SK-N-SH (cell line): ENCODE measurements around the gene MRFAP1.

Source experiments
- CHD2 ChIP-seq: fragments of 150-350 bp; IDR thresholded peaks from 2 replicates; pipeline ENCODE4 v1.6.1; 2018; ENCODE audit warnings: low read length; ENCODE audit not compliant: partially characterized antibody
- CTCF ChIP-seq: fragments of 200-600 bp; sonication (generic); IDR thresholded peaks from 2 replicates; pipeline ENCODE4 v1.6.1; 2017; ENCODE audit warnings: antibody characterized with exemption, mild to moderate bottlenecking, moderate library complexity
- EP300 ChIP-seq, 2 experiments: IDR thresholded peaks; 2 replicates each; pipeline versions ENCODE4 v1.4.0 to v1.6.1; 2012; ENCODE audit warnings: borderline replicate concordance in 1 of 2, low read depth in 1 of 2, low read length in 1 of 2
- FOSL2 ChIP-seq: IDR thresholded peaks from 2 replicates; pipeline ENCODE4 v1.4.0; 2012; ENCODE audit warnings: low read depth, mild to moderate bottlenecking, moderate library complexity, borderline replicate concordance
- JUND ChIP-seq: IDR thresholded peaks from 2 replicates; pipeline ENCODE4 v1.4.0; 2012
- NRF1 ChIP-seq: IDR thresholded peaks from 2 replicates; pipeline ENCODE4 v1.6.1; 2012; ENCODE audit warnings: low read depth, mild to moderate bottlenecking, low read length
- RAD21 ChIP-seq: IDR thresholded peaks from 2 replicates; pipeline ENCODE4 v1.6.1; 2012; ENCODE audit warnings: mild to moderate bottlenecking, low read length
- RCOR1 ChIP-seq: fragments of 150-350 bp; IDR thresholded peaks from 2 replicates; pipeline ENCODE4 v1.6.1; 2017; ENCODE audit warnings: antibody characterized with exemption, low read length
- REST ChIP-seq: IDR thresholded peaks from 2 replicates; pipeline ENCODE4 v1.6.1; 2012; ENCODE audit warnings: mild to moderate bottlenecking, low read depth, low read length, moderate library complexity
- TAF1 ChIP-seq: IDR thresholded peaks from 2 replicates; pipeline ENCODE4 v1.6.1; 2012; ENCODE audit warnings: low read depth, mild to moderate bottlenecking, low read length, moderate library complexity, borderline replicate concordance
- YY1 ChIP-seq: IDR thresholded peaks from 2 replicates; pipeline ENCODE4 v1.4.0; 2012; ENCODE audit warnings: low read depth, mild to moderate bottlenecking
- TF ChIP-seq, protein P1 (sequence below): IDR thresholded peaks from 2 replicates; pipeline ENCODE4 v1.4.0; 2012; ENCODE audit warnings: low read depth
- TF ChIP-seq, protein P2 (sequence below): fragments of 150-350 bp; IDR thresholded peaks from 2 replicates; pipeline ENCODE4 v1.6.1; 2017; ENCODE audit warnings: antibody characterized with exemption, low read length, low read depth, borderline replicate concordance

- TF ChIP-seq, protein P1, sequence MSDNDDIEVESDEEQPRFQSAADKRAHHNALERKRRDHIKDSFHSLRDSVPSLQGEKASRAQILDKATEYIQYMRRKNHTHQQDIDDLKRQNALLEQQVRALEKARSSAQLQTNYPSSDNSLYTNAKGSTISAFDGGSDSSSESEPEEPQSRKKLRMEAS = no peak
- TF ChIP-seq NRF1 = no peak
- TF ChIP-seq REST = no peak
- no peak for TF ChIP-seq RCOR1
- no peak for TF ChIP-seq CTCF
- TF ChIP-seq, protein P2, sequence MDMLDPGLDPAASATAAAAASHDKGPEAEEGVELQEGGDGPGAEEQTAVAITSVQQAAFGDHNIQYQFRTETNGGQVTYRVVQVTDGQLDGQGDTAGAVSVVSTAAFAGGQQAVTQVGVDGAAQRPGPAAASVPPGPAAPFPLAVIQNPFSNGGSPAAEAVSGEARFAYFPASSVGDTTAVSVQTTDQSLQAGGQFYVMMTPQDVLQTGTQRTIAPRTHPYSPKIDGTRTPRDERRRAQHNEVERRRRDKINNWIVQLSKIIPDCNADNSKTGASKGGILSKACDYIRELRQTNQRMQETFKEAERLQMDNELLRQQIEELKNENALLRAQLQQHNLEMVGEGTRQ = no peak
- no peak for TF ChIP-seq TAF1
- TF ChIP-seq RAD21 = no peak
- no peak for TF ChIP-seq CHD2
- no peak for TF ChIP-seq EP300 (IDR thresholded peaks at IDR 0.05; ENCODE audit: borderline replicate concordance in 1 of 2, low read depth in 1 of 2, low read length in 1 of 2)
- no peak for TF ChIP-seq FOSL2
- no peak for TF ChIP-seq YY1
- TF ChIP-seq JUND = no peak
Observed at GRCh38 chr4:6595897-6596537, 44.5 kb upstream of the MRFAP1 start.
